GM19099 (cell line): Measurements from ENCODE around the gene TMEM120B.

ENCODE experiments used
- POLR2A ChIP-seq: IDR thresholded peaks from 3 replicates; pipeline ENCODE4 v1.6.1; 2011; ENCODE audit warnings: low read depth; ENCODE audit not compliant: insufficient read length; ENCODE audit errors: extremely low read depth

Gene TMEM120B

DNA sequence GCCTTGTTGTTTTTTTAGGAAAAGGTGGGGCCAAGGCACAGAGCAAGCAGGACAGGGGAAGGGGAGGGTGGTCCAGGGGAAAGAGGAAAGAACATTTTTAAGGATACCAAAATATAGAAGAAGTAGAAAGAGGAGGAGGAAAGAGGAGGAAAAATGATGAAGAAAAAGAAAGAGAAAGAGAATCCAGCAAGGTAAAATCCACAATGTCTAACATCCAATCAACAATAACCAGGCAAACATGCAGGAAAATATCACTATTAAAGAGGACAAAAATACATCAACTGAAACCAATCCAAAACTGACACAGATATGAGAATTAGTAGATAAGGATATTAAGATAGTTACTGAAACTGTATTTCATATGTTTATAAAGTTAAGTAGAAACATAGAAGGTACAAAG lies 7.0 kb upstream of the TMEM120B start:
- no peak for TF ChIP-seq POLR2A

DNA sequence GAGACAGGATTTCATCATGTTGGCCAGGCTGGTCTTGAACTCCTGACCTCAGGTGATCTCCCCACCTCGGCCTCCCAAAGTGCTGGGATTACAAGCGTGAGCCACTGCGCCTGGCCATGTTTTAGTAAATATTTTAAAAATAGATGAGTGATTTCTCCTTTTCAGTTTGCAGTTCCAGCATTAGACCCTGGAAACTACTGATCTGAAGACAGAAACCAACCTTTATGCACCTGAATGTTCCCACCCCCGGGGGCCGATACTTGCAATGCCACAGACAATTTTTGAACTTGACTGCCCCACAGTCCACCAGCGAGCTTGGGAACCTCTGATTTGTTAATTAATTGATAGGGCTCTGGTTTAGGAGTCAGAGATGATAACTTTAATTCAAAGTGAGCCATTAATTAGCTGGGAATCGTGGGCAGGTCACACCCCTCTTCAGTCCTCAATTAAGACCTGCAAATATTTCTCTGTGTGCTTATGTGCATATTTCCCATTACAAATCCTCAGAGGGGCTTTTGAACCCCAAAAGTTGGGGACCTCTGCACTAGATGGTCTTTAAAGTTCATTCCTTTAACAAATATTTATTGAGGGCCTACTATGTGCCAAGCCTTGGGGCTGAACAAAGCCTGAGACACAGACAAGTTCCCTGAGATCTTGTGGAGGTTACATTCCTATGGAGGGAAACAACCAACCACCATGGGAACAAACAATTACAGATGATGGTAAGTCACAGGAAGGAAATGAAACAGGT lies 4.1 kb upstream of the TMEM120B start:
- TF ChIP-seq POLR2A, result no peak

DNA sequence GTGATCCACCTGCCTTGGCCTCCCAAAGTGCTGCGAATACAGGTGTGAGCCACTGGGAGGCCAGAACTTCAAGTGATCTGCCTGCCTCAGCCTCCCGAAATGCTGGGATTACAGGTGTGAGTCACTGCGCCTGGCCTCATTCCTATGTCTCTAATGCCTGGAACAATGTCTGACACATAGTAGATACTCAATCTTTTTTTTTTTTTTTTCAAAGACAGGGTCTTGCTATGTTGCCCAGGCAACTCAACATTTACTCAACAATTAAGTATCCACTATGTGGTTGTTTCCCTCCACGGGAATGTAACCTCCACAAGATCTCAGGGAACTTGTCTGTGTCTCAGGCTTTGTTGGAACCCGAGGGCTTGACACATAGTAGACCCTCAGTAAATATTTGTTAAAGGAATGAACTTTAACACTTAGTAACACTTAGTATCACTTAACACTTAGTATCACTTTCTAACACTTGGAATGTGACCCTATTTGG lies 3.0 kb upstream of the TMEM120B start:
- TF ChIP-seq POLR2A, result no peak

DNA sequence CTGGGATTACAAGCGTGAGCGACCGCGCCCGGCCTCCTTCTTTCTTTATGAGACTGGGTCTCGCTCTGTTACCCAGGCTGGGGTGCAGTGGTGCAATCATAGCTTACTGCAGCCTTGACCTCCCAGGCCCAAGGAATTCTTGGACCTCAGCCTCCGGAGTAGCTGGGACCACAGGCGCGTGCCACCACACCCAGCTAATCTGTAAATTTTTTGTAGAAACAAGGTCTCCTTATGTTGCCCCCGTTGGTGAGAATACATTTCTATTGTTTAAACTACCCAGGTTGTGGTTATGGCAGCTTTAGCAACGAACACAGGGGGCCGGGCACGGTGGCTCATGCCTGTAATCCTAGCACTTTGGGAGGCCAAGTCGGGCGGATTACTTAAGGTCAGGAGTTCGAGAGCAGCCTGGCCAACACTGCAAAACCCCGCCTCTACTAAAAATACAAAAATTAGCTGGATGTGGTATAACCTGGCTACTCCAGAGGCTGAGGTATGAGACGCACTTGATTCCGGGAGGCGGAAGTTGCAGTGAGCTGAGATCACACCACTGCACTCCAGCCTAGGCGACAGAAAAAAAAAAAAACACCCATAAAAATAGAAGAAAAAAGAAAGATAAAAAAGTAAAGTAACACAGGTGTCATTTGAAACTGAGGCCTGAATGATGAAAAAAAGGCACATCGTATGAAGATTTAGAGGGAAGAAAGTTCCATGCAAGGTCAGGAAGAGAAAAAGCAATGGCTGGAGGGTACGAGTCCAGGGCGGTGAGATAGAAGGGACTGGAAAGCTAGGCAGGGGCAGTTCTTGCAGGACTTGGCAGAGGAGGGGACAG lies 977 bp upstream of the TMEM120B start:
- no peak for TF ChIP-seq POLR2A

DNA sequence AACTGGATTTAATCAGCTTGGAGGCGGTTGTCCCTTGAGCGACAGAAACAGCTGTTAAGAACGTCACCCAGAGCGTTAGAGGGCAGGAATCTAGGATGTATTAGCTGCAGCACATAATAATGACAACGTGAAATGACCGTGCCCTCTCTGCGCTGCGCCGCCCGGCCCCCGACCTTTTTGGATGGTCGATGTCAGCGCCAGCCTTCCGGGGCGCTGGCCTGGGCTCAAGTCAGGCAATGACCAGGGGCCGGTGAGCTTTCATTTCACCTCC lies 427 bp upstream of the TMEM120B start:
- no peak for TF ChIP-seq POLR2A

DNA sequence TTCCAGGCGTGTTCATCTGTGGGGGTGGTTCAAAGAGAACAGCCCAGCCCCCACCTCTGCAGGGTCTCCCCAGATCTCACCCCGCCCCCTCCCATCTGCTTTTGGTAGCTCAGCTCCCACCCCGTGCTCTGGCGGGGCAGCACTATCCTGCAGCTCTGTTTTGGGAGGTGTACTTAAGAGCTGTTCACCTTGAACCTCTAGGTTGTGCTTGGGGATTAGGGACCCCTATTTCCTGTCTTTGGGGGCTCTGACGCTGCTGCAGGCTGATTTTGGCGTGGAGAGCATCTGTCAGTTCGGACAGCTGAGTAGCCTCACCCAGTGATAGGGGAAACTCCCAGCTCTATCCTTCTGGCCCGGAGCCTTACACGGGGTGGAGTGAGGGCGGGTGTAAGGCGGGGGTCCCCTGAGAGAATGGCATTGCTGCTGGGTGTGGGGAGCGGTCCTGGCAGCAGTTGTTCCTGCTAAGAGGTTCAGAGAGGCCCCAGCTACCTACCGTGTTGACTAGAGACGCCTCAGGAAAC lies 765 bp downstream of the TMEM120B start:
- TF ChIP-seq POLR2A, result no peak

DNA sequence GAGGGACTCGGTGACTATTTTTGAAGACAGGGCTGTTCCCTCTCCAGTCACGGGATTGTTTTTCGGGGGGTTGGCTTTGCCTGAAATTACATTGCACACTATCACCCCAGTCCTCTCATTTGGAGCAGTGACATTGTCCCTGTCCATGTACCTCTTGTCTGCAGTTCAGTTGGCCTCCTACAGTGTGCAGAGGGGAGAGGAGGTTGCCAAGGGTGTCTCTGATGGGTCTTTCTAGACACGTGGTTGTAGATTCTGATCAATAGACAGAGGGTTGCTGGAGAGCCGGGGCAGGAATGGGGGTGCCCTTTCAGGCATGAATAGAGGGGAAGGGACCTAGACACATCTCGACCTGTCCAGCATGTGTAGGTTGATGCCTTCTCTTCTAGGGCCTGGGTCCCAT lies 1.2 kb downstream of the TMEM120B start:
- TF ChIP-seq POLR2A, result no peak

DNA sequence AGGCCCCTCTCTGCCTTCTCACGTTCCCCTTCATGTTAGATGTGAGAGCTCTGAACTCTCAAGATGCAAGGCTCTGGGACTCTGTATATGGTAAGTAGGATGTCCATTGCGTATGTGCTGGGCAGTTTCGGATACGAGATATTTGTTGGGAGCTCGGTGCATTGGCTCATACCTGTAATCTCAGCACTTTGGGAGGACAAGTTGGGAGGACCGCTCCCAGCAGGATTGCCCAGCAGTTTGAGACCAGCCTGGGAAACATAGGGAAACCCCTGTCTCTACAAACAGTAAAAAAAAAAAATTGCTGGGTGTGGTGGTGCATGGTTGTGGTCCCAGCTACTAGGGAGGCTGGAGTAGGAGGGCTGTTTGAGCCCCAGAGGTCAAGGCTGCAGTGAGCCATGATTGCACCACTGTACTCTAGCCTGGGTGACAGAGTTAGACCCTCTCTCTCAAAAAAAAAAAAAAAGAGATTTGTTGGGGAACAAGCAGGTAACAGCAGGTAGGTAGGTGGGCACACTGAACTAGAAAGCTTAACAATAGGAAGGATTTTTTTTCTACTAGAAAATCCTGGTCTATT lies 3.4 kb downstream of the TMEM120B start:
- no peak for TF ChIP-seq POLR2A

DNA sequence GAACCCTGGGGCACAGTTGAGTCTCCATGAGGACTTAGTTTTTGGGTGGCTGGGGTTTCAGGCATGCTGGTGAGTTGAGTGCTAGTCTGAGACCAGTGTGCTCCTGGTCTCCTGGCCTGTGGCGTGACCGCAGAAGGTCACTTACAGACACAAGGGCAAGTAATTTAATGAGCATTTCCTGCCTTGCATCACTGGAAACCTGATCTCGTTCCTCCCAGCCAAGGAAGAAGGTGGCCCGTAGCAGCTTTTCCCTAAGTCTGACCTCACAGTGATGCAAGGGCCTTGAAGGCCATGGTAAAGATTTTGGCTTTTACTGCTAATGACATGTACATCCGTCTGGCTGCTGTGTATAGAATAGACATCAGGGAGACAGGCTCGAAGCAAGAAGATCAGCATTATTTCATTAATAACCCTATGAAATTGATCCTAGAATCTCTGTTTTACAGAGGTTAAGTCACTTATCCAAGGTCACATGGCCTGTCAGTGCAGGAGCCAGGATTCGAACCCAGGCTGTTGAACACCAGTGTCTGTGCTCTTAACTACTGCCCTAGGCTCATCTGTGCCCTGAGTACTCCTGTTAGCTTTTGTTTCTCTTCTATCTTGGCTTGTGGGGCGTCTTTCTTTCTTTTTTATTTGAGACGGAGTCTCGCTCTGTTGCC lies 4.6 kb downstream of the TMEM120B start:
- TF ChIP-seq POLR2A, result no peak

DNA sequence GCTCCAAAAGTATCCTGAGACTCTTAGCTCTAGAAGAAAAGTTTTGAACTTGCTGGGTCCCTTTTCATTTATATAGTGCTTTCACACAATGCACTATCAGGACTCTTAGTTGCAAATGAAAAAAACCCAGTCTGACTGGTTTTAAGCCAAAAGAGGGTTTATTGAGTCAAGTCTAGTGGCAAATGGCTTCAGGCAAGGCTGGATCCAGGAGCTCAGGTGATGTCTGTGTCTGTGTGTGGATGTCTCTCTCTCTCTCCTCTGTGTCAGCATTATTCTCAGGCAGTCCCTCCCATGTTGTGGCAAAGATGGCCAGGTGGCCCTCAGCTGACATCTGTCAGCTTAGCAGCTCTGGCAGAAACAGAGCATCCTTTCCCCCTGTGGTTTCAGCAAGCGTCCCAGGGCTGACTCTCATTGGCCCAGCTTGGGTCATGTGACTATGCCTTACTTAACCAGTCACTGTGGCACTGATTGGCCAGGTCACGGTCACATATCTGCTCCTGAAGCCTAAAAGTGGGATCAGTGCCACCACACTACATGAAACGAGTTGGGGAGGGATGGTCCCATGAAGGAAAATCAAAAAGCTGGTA lies 6.2 kb downstream of the TMEM120B start:
- TF ChIP-seq POLR2A, result no peak

DNA sequence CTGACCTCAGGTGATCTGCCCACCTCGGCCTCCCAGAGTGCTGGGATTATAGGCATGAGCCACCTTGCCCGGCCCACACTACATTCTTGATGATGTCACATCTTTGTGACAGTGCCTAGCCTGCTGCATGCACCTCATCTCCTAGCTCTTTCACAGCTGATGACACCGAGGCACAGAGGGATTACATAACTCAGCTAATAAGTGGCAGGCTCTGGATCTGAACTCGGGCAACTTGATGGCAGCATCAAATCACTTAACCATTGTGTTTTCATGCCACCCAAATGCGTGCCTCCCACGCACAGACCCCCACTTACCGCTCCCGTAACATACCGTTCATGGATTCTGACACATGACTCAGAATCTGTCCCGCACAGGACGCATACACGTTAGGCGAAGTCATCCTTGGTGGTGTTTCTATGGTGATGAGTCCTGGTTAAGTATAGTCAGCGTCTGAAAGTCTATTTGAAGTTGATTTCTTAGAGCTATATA lies 7.4 kb downstream of the TMEM120B start:
- no peak for TF ChIP-seq POLR2A

DNA sequence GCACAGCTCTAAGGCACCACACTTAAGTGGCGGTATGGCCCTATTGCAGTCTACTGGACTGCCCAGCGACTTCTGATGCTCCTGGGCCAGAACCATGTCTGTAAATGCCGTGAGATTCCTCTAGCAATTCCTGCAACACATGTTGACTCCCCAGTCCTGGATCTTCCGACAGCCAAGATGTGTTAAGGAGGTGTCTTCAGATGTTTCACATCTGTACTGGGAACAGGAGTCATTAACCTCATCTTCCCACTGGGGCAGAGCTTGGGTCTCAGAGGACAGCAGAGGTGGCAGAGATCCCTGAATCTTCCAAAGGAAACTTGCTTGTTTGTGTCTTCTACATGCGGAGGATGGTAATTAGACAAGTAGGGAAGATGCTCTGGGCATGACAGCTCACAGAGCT lies 8.2 kb downstream of the TMEM120B start:
- no peak for TF ChIP-seq POLR2A

DNA sequence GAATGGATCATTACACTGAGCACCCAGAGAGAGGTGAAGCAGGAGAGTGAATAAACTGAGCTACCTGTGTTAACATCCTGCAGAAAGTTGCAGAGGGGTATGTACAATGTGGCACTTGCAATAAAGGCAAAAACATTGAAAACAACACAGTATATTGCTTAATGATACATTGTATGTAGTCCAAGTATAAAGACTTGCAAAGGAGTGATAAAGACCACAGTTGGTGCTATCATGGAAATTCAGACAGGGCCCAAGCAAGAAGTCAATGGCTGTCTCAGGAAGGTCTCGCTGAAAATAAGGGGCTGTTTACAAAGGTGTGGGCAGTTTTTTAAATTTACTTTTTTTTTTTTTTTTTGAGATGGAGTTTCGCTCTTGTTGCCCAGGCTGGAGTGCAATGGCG lies 10.0 kb downstream of the TMEM120B start:
- no peak for TF ChIP-seq POLR2A

DNA sequence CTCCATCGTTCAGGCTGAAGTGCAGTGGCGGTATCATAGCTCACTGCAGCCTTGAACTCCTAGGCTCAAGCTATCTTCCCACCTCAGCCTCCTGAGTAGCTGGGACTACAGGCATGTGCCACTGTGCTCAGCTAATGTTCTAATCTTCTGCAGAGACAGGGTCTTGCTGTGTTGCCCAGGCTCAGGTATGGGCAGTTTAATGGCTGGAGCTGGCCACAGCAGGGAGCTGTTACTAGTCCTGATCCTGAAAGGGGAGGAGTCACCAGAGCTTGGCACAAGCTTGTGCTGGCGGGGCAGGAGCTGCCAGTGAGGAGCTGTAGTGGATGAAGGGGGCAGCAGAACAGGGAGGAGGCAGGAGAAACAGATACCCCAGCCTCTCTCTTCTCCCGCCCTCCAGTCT lies 10.6 kb downstream of the TMEM120B start:
- no peak for TF ChIP-seq POLR2A

DNA sequence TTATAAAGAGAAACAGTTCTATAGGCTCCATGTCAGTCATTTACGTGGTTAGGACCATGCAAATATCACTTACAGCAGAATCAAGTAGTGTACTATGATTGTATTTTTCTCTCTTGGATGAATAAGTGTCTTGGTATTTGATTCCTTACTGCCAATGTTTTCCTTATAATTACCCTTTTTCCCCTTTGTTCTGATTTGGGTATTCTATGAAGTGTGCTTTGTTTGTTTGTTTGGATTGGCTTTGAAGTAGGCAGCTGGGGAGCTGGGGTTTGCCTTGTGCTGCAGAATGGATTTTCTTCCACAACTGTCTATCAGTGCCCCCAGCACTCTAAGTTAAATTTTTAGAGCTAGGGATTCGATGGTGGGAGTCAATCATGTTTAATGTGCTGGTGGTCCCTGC lies 12.4 kb downstream of the TMEM120B start:
- TF ChIP-seq POLR2A, result no peak
